GM18526 (cell line): ENCODE results near the gene PRKACB.

Experiments used
- POLR2A ChIP-seq: IDR thresholded peaks from 3 replicates; pipeline ENCODE4 v1.6.1; 2011; ENCODE audit not compliant: insufficient read length; ENCODE audit errors: extremely low read depth

Gene PRKACB

GRCh38 chr1:84280912-84281311, 136.8 kb downstream of the PRKACB start:
- TF ChIP-seq POLR2A: no peak

GRCh38 chr1:84282780-84283333, 138.8 kb downstream of the PRKACB start:
- no peak for TF ChIP-seq POLR2A

GRCh38 chr1:84283381-84283780, 139.3 kb downstream of the PRKACB start:
- no peak for TF ChIP-seq POLR2A

GRCh38 chr1:84286071-84286470, 142.0 kb downstream of the PRKACB start:
- no peak for TF ChIP-seq POLR2A
